Activated CD4-positive, CD25-positive, alpha-beta regulatory T cell treated with anti-CD3 and anti-CD28 coated beads, Interleukin-2, amount 50 U/mL, for 24 hours (primary cell): ENCODE results near the gene AK8.

Source experiments
- ATAC-seq, 2 donors: fragments of 150-1000 bp; cut with Tn5 transposase; one replicate each; pipeline ENCODE4 v1.10.0; 2021; ENCODE audit warnings: mild to moderate bottlenecking in 1 of 2, moderate library complexity in 1 of 2

The AK8 gene

DNA sequence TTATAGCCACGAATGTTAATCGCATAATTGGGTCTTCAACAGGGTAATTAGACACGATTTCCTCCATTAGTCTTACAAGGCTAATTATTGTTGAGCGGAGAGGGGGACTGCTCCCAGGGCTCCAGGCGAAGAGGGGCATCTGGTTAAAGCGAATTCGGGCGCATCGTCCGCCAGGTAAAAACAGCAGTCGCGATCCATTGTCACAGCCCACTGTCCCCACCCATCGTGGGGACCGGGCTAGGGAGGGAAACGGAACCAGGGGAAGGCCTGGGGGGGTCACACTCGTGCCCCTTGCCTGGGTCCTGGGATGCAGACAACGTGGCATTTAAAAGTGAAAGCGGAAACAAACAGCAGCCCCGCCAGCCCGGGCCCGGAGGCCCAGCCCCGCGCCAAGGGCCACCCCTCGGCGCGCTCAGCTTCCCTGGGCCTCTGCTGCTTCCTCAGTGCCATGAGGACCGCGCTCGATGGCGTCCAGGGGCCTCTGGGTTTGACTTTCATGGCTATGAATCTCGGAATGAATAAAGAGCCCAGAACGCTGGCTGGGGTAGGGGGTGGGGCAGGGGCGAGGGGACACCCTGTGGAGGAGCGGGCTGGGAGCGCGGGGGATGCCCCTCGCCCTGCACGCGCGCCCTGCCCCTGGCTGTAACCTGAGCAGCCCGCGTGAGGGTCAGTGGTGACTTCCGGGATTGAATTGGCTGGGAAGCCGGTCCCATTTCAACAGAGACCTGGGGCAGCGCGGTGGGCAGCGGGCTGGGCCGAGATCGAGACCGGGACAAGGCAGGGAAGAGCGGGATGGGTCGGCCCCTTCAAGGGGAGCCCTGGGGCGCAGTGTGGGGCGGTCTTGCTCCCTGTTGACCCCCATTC, 107.9 kb downstream of the AK8 start:
- ATAC-seq, result peak; percentile 67 to 80

DNA sequence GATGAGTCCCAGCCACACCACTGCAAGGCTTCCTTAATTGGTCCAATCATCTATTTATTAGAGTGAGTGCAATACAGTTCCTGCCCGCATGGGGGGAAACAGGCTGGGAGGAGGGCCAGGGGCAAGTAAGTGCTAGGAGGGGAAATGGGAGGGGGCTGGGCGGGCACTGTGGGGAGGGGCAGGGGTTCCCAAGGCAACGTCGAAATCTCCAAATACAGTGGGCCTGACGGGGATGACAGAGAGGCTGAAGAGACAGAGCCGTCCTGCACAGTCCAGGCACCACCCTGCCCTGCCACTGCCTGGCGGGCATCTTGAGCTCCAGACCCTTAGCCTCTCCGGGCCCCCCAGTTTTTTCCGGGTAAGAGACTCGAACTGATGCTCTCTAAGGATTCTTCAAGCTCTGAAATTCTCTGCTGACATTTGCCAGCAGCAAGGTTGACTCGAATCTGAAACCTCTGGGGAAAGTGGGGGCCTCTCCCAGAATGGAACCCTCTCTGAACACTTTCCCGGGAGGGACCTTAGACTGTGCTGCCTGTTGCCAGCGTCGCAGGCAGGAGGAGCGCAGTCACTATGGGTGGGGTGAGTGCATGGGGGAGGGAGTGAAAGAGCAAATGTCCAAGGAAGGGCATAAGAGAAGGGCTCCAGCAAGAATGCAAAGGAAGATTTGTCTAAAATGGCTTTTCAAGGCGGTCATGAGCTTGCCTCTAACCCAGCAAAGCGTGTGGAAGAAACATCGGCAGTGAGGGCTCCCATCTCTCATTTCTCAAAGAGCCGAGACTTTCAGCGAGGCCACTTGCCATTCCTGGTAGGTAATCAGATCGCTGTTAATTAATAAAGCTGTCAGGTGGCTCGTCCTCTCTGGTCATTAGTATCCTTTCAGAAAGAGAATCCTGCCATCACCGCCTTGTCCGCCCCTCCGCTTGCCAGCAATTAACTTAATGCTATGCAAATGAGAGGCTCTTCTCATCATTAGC, 108.9 kb downstream of the AK8 start:
- ATAC-seq, result peak; percentile 64 to 68

DNA sequence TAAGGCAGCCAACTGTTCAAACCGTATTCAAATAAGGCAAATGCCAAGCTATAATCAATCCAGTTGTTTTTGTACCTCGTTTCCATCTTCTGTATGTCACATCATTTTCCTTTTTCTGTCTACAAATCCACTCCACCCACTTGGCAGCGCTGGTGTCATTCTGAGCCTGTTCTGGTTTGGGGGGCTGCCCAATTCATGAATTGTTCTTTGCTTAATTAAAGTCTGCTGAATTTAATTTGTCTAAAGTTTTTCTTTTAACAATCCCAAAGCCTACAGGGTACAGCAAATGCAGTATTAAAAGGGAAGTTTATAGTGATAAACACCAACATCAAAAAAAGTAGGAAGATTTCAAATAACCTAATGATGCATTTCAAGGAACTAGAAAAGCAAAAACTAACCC, 114.5 kb downstream of the AK8 start:
- no peak for ATAC-seq

DNA sequence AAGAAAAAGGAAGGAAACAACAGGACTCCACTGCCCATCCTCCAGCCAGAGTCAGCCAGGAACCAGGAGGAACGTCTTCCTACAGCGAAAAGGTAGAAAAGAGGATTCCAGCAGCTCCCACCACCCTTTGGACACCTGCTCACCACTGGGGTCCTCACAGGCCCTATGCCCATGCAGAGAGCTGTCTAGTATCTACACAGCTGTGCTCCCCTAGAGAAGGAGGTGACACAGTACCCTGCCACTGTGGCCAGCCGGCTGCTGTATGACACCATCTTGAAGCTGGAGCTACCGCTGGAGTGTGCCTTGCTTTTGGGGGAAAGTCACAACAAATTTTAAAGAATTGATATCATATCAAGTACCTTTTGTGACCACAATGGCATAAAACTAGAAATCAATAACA, 115.2 kb downstream of the AK8 start:
- ATAC-seq, result no peak

DNA sequence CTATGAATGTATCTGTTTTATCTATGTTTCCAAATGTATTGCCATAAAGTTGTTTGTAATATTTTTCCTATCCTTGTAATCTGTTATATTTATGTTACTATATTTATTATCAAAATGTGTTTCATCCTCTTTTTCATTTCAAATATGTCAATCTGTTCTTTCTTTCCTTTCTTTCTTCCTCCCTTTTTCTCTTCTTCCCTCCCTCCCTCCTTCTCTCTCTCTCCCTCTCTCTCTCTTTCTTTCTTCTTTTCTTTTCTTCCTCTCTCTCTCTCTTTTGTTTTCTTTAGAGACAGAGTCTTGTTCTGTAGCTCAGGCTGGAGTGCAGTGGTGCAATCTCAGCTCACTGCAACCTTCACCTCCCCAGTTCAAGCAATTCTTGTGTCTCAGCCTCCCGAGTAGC, 116.5 kb downstream of the AK8 start:
- ATAC-seq, result no peak

DNA sequence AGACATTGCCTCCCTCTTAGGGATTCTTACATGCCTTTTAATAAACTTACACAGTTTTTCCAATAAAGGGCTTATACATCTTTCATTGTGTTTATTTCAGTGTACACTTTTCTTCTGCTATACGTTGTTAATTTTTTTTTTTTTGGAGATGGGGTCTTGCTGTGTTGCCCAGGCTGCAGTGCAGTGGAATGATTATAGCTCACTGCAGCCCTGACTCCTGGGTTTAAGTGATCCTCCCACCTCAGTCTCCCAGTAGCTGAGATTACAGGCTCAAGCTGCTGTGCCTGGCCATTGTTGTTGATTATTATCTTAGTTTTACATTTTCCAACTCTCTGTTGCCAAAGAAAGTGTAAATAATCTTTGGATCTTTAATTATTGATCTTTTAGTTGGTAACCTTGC, 118.0 kb downstream of the AK8 start:
- no peak for ATAC-seq

DNA sequence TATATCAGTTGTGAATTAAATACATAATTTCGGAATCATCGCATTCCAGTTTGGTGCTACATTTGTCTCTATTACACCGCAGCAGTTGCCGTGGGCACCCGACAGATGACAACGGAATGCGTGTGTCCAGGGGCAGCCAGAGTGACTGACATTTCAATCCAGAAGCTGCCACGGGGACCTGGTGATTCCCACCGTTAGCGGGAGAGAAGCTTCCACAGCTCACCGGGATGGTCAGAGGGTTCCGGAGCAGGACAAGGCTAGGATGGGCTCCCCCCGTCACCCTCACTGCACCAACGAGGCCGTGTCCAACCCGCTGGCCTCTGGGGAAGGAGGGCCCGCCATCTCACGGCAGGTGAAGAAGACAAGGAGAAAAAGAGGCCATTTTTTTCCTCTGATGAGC, 121.1 kb downstream of the AK8 start:
- no peak for ATAC-seq

DNA sequence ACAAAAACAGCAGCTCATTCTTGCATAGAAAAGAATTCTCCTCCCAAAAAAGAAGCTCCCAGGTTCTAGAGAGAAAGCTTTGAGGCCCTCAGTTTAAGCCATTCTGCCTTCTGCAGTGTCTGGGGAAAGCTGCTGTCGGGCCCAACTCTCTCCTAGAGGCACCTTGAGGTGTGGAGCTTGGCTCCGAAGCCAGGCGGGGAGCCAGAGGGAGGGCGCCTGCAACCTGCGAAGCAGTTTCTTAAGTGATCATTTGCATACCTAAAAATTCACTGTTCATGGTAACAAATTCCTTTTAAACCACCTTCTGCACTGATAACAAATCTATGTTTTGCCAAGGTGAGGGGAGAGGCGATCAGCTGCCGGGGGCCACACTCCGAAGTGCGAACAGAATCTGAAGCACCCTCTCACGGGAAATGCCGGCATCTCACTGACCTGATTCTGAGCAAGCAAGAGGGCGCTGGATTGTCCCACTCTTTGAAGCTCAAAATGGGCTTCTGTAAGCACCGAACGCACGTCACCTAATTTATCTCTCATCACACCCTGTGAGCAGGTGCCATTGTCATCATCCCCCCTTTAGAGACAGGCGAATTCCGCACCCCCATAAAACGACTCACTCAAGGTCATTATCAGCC, 121.8 kb downstream of the AK8 start:
- ATAC-seq, result no peak

DNA sequence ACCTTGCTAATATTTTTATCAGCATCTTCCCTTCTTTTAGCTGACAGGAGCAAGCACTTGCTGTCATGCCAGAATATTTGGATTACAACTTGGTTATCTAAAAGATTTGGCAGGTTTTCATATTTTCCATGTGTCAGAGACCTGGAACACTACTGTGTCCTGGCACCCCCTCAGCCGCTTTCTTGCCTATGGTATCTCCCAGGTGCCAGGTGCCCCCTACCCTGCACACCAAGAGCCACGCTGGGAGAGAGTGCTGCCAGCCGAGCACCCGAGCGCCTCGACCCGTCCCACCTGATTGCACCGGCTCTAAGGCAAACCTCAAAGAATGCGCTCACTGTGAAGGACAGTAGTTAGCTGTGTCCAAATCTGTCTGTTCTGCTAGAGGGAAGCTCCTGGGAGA, 123.0 kb downstream of the AK8 start:
- ATAC-seq, result no peak

DNA sequence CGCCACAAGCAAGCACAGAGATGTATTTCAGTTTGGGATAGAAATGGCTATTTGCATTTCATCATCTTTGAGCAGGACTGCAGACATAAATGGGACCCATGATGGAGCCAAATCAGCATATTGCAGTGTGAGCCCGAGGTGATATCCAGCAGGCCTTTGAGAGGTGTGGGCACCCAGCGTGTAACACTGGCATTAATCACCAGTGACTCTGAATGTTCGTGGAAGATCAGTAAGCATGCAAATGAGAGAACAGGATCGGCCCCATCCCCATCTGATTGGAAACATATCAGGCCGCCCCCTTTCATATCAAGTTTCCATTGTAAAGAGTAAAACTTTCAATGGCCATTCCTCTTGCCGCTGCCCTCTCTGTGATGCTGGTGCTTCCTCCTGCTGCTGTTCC, 123.8 kb downstream of the AK8 start:
- ATAC-seq, result no peak

DNA sequence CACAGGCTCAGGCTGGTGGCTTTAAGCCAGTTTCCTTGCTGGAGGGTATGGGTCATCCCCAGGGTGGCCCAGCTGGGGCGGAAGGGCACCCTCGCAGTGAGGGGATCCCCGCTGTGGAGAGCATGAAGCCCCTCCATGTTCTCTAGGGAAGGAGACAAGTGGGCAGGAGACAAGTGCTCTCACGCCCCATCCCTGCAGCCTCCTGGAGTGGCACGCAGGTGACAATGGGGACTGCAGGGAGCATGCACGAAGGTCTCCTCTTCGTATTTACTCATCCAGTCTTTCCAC, 124.5 kb downstream of the AK8 start:
- no peak for ATAC-seq

DNA sequence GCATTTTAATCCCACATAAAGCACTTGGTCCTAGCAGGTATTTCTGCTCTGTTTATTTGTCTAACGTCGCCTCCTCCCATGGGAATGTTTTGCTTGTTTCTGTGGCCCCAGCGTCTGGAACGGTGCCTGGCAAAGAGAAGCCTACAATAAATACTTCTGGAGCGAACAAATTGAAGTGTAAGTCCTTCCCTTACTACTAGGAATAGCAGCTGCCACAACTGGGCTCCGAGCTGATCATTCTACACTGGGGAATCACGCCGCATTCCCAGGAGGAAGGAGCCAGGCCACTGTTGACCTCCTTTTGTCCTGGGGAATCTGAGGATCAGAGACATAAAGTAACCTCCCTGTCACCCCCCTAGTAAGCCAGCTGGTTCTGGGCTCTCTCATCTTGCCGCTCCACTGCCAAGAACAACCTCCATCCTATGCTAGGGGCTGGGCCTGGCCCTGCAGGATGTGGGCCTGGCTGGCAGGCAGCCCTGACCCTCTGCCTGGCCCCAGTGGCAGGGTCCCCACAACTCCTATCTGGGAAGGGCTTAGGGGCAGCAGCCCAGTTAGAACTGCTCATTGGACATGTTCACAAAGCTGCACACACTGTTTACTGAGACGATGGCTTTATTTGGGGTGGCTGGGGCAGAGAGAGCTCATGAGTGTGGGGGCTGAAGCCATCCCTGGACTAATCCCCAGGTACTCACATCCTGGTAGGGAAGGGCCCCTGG, 125.0 kb downstream of the AK8 start:
- no peak for ATAC-seq

DNA sequence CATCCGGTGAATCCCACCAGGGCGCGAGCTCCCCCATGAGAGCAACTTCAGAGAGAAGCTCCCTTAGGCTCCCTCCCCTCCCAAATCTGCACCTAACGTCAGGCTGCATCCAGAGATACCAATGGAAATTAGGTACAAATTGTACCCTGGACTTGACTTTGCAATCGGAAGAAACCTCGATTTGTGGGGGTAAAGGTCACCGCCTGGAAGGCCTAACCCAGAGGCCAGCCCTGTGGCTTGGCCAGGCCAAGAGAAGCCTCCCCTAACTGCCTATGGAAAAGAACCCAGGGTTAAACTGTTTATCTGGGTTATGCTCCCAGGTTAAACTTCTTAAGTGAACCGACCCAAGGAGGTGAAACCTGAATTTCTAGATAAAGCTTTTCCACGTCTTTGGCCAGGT, 127.4 kb downstream of the AK8 start:
- ATAC-seq, result no peak

DNA sequence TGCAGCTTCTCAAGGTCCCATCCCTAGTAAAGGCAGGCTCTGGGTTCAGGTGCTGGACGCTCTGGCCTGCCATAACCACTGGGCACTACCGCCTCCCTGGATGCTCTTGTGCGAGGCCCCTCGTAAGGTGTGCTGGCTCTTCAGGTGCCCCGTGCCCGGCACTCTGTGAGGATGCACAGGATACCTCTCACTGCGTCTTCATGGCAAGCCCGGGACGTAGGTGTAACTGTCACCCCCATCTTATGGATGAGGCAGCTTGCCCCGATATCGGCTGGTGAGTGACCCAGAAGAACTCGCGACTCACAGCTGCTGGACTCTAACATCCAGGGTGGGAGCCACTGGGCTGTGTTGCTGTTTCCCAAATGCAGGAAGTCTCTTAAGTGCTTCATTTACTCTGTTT, 128.8 kb downstream of the AK8 start:
- no peak for ATAC-seq

DNA sequence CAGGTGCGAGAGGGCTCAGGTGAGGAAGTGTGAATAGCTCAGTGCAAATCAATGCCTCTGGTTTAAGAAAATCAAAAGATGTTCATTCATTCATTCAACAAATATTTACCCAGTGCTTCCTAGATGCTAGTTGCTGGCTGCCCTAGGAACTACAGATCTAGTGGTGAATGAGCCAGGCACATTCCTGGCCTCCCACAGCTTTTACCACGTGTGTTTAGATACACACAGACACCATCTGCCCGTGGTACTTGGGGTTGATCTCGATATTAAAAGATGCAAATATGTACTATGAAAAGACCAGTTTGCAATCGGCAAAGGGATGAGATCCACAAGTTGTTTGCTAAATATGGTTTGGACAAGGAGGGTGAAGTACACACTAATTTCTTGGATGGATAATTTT, 129.6 kb downstream of the AK8 start:
- ATAC-seq, result no peak

DNA sequence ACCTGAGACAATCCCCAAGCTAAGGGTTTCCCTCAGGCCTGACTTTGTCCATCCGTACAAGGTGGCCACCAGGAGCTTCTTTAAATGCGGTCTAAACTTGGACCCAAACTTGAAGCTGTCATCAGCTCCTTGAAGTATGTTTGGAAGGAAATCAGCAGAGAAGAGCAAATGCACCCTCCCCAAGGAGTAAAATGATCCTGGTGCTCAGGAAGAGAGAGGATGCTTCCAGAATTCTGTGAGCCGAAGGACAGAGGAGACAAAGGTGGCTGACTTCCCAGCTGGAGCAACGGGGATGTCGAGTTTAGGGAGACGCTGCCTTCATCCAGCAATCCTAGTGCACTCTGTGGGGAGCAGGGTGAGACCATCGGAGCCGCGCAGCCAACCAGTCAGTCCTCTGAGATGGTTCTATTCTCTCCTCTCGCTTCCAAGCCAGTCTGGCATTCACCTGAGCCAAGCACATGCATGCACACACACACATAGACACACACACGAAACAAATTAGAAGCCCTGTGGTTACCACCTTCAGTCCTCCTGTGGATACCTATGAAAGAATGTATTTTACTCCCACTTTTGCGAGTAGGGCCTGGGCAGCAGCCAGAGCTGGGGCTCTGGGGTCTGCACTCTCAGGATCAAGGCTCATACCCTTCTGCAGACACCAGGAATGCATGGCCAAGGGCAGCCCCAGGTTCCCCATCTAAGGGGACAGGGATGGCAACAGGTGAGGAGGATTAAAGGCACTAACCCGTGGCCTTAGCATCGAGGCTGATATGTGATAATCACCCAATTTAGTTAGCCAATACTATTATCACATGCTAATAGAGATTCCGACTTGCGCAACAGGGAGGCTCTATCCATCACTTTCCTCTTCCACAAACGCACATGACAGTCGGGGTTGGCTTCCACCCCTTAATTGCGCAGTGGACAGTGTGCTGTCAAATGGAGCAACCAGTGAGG, 132.1 kb downstream of the AK8 start:
- no peak for ATAC-seq

DNA sequence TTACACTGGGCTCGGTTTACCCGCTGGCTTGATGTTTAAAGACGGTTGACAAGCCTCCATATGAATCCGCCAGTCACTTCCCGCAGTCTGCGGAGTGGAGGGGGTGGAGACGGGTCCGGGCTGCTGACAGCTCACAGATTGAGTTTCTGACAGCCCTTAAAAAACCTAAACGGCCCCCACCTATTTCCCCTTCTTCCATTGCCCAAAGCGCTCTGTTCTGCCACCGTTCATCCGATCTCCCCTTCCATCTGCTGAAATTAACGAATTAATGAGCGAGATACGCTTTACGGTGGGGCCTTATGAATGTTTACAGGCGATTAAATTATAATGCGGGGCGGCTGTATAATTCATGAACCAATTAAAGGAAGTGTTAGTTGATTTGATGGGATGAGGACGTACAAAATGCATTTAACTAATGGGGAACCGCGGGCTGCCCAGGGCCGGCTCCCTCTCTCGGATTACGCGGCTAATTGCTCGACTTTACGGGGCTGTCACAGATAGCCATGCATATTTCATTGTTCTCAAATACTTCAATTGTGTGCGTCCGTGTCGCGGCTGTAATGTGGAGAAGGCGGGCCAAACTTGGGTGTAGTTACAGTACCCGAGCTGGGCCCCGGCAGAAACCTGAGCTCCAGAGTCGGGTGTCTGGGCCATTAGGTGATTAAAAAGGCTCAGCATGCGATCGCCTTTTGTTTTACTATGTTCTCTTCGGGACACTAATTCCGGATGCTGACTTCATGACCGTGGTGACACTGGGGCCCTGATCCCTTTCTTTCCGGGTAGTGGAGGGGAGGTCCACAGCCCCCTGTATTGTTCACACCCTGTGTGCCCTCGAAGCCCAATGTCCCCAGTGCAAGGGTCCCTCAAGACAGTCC, 133.0 kb downstream of the AK8 start:
- no peak for ATAC-seq

DNA sequence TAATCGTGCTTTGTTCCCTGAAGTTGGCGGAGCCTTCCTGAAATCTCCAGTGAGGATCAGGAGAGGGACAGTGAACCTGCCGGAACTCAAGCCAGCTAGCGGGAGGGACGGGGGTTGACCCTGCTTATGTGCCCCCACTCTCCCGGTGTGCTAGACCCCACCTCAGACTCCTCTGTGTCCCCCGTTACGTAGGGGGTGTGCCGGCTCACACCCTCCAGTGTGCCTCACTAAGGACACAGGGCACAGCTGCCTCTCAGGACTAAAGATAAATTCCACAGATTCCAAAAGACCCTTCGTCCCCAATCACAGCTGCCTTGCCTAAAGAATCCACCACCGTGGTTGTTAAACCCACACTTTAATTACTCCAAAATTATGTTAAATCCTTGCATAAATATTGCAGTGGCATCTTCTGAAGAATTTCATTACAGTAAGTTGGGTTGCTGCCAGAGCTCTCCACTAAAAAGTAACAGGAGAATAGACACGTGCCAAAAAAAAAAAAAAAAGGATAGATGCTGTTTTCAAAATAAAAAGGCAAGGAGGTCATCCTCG, 134.1 kb downstream of the AK8 start:
- no peak for ATAC-seq

DNA sequence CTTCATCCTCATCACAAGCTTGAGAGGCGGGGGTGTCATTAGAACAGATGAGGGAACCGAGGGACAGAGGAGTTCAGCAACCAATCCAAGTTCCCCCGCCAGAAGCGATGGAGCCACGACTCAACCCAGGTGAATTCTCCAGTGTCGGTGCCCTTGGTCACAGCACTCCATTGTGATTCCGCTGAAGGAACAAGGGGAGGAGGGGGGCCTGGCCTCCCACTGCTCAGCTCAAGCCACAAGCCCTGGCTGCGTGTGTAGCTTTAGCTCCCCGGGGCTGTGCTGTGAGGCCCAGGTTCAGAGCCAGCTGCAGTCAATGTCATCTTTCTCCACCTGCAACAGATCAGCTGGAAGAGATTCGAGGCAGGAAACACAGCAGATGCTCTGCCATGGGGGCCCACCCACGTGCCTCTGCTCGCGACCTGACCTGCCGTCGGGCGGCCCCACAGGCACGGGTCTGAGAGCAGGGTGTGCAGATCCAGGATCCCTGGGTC, 135.2 kb downstream of the AK8 start:
- ATAC-seq, result no peak
